ENCODE measurements around the gene FEN1. TPM values are rescaled to one million over a fixed set of nuclear protein-coding genes. Genes with fewer than 3 reads are reported as not detected.
A peak's percentile ranks its signal among the peaks of the same experiment; 100 is the strongest.

FEN1 gene
- total RNA-seq, 1 experiment from 2014 or later: 21.5 TPM

- DNase-seq (ENCODE audit: unreplicated experiment): no peak
- H3K9me3 Mint-ChIP-seq (ENCODE audit: unreplicated experiment): no peaks in the 10 kb centered on the region
- no peak for TF ChIP-seq CTCF (IDR thresholded peaks at IDR 0.05; ENCODE audit: unreplicated experiment)
- H3K4me3 Mint-ChIP-seq (ENCODE audit: unreplicated experiment): no peak overlapping the region
- BruUV-seq (replicated peaks): no TSS peak
- CTCF ChIA-PET: interaction anchor here (0.6 to 12.8 kb wide), 9 partner anchors 20 to 308 kb away, joined by 3 to 148 read pairs (median 23); partner anchors contain the start of gene BEST1
- no peaks in the 10 kb centered on the region for H3K27me3 Mint-ChIP-seq (ENCODE audit: insufficient read depth, unreplicated experiment)
- peaks cover 23% of the 10 kb centered on the region for H3K36me3 Mint-ChIP-seq (ENCODE audit: insufficient read depth, unreplicated experiment)
- POLR2A ChIA-PET: interaction anchor here (0.6 kb wide), 1 partner anchor 93 kb away, joined by 3 read pairs; no protein-coding TSS in a partner anchor
- peak overlapping the region; percentile 44 for H3K27ac Mint-ChIP-seq (ENCODE audit: low read depth, unreplicated experiment)
- intact Hi-C loops (cut with micrococcal nuclease): no loop called here
- H3K4me1 Mint-ChIP-seq (ENCODE audit: insufficient read depth, unreplicated experiment): peaks cover 6% of the 10 kb centered on the region
These were observed 7.1 kb downstream of the FEN1 start for GRCh38 chr11:61799665-61800284.

DNA sequence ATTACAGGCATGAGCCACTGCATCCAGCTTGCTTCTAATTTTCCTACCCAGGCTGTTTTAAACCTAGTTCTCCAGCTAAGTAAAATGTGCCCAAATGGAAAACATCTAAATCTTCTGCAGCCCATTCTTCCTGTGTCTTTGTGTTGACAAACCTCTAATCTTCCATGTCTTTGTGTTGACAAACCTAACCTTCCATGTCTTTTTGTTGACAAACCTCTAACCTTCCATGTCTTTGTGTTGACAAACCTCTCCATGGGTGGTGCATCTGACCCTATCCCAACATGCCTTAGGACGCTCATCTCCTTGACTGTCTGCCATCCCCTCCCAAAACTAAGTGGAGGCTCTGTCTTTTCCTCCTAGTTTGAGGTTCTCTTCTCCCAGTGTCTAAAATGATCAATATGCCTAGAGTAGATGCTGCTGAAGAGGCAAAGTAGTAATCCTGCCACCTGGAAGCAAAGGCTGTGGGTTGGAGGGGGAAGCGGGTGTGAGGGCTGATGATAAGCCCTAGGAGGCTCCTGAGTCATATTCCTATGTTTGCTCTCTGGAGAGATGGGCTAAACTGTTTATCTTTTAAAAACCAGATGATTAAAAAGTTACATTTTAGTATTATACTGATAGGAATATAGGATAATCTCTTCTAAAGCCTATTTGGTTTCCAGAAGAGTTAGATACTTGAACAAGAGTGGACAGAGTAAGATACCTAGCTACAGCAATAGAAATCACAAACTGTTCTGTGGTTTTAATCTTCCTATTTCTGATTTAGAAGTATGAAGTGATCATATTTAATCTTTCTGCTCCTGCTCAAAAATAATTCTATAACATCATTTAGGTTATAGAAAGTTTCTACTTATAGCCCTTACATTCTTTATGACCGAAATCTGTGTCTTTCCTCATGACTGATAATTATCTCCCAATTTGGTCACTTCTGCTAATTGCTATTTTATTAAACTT lies 7.9 kb downstream of the FEN1 start:
- Mint-ChIP-seq H3K27me3 (ENCODE audit: insufficient read depth, unreplicated experiment) (no peaks in the 10 kb centered on the region), H3K36me3 (ENCODE audit: insufficient read depth, unreplicated experiment) (peaks cover 20% of the 10 kb centered on the region), H3K9me3 (ENCODE audit: unreplicated experiment) (no peaks in the 10 kb centered on the region), H3K4me1 (ENCODE audit: insufficient read depth, unreplicated experiment) (peaks cover 6% of the 10 kb centered on the region), H3K4me3 (ENCODE audit: unreplicated experiment) (no peak overlapping the region), H3K27ac (ENCODE audit: low read depth, unreplicated experiment) (no peak overlapping the region)
- intact Hi-C loops (cut with micrococcal nuclease): no loop called here
- CTCF ChIA-PET: interaction anchor here (0.6 to 6.7 kb wide), 8 partner anchors 48 to 307 kb away, joined by 3 to 110 read pairs (median 6); partner anchors contain the start of gene BEST1
- BruUV-seq (replicated peaks): no TSS peak
- POLR2A ChIA-PET: interaction anchor here (0.6 to 1.1 kb wide), 2 partner anchors 15 to 92 kb away, joined by 3 to 4 read pairs; no protein-coding TSS in a partner anchor
- no peak for DNase-seq (ENCODE audit: unreplicated experiment)
- TF ChIP-seq CTCF (IDR thresholded peaks at IDR 0.05; ENCODE audit: unreplicated experiment): no peak

DNA sequence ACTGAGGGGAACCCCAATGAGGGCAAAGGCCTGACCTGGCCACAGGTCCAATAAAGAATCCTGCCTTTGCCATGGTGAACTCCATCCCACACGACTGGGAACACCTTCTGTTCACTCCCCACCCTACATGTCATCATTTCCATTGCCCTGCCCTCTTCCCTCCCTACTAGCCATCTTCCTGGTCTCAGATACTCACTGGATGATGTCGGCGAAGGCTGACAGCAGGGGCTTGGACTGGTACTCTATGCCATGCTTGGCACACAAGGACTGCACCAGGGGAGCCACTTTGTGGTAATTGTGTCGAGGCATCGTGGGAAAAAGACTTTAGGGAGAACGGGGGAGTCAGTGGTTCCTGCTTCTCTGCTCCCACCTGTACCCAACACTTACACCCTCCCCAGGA lies 9.9 kb downstream of the FEN1 start:
- CTCF ChIA-PET: interaction anchor here (1.0 to 2.0 kb wide), 2 partner anchors 145 to 305 kb away, joined by 3 to 5 read pairs; no protein-coding TSS in a partner anchor
- H3K36me3 Mint-ChIP-seq (ENCODE audit: insufficient read depth, unreplicated experiment): peaks cover 33% of the 10 kb centered on the region
- intact Hi-C loops (cut with micrococcal nuclease): no loop called here

More for the DNA sequence above, 9.9 kb downstream of the FEN1 start:
- no peak for TF ChIP-seq CTCF (IDR thresholded peaks at IDR 0.05; ENCODE audit: unreplicated experiment)
- H3K27ac Mint-ChIP-seq (ENCODE audit: low read depth, unreplicated experiment): no peak overlapping the region
- no peak overlapping the region for H3K4me3 Mint-ChIP-seq (ENCODE audit: unreplicated experiment)
- no peak for DNase-seq (ENCODE audit: unreplicated experiment)
- H3K9me3 Mint-ChIP-seq (ENCODE audit: unreplicated experiment): no peaks in the 10 kb centered on the region
- BruUV-seq (replicated peaks): no TSS peak
- no peaks in the 10 kb centered on the region for H3K4me1 Mint-ChIP-seq (ENCODE audit: insufficient read depth, unreplicated experiment)
- POLR2A ChIA-PET: no interaction called here
- no peaks in the 10 kb centered on the region for H3K27me3 Mint-ChIP-seq (ENCODE audit: insufficient read depth, unreplicated experiment)

Data from MCF 10A (cell line).